Measurements from ENCODE around the gene NFATC1.

GRCh38 chr18:79503406-79503805 is 107.7 kb downstream of the NFATC1 start:
- TF ChIP-seq CTCF (IDR thresholded peaks at IDR 0.05) (no peak), POLR2AphosphoS5 (IDR thresholded peaks at IDR 0.05) (no peak), POLR2A (IDR thresholded peaks at IDR 0.05) (no peak), EP300 (IDR thresholded peaks at IDR 0.05; ENCODE audit: low read depth) (no peak)

Data from transverse colon (tissue), 4 donors.